ENCODE results near the gene FZR1.
A peak's percentile ranks its signal among the peaks of the same experiment; 100 is the strongest.

Gene FZR1

DNA sequence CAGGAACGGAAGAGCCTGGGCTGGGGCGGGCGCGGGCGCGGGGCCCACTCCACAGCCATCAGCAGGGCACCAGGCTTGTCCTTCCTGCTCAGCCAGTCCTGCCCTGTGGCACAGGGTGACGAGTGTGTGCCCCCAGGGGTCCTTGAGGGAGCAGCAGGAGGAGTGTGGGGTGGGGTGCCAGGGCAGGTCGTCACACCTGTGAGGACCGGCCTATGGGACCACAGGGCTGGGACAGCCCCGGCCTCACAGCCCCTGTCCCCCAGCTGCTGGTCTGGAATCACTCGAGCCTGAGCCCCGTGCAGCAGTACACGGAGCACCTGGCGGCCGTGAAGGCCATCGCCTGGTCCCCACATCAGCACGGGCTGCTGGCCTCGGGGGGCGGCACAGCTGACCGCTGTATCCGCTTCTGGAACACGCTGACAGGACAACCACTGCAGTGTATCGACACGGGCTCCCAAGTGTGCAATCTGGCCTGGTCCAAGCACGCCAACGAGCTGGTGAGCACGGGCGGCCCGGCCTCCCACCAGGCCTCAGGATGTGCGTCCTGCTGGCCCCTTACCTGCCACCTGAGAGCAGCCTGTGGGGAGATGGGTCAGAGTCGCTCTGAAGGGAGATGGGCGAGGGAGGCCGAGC is 26.2 kb downstream of the FZR1 start:
- DNase-seq = no peak

DNA sequence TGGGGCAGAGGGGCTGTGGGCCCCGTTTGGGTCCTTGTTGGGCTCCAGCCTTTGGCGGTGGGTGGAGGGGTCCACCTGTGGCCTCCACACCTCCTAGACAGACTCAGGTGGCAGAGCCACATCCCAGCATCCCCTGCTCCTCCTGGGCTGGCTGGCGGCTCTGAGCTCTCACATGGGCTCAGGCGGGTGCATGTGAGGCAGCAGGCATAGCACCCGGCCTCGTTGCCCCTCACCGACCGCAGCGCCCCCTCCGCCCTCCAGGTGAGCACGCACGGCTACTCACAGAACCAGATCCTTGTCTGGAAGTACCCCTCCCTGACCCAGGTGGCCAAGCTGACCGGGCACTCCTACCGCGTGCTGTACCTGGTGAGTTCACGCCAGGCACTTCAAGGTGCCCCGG is 26.9 kb downstream of the FZR1 start:
- DNase-seq = no peak

DNA sequence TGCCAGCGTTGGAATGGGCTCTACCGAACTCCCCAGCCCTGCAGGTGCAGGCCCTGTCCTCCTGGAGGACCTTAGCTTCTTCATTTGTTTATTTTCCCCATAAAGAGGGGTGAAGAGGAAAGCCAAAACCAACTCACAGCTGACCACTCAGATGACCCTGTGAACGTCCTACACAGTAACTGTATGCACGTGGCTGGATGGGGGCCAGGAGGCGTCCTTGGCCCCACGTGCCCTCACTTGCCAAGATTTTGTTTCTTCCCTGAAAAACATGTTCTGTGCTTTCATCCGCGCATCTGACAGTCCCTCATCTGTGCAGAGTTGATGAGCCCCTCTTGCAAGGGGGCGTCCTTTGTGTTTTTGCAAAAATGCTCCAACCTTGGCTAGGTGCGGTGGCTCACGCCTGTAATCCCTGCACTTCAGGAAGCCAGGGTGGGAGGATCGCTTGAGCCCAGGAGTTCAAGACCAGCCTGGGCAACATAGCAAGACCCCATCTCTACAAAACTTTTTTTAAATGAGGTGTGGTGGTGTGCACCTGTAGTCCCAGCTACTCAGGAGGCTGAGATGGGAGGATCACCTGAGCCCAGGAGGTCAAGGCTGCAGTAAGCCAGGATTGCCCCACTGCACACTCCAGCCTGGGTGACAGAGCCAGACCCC is 27.6 kb downstream of the FZR1 start:
- DNase-seq = no peak

GRCh38 chr19:3534375-3535234 is 28.5 kb downstream of the FZR1 start:
- DNase-seq = no peak

GRCh38 chr19:3535235-3535535 is 29.1 kb downstream of the FZR1 start:
- no peak for DNase-seq

DNA sequence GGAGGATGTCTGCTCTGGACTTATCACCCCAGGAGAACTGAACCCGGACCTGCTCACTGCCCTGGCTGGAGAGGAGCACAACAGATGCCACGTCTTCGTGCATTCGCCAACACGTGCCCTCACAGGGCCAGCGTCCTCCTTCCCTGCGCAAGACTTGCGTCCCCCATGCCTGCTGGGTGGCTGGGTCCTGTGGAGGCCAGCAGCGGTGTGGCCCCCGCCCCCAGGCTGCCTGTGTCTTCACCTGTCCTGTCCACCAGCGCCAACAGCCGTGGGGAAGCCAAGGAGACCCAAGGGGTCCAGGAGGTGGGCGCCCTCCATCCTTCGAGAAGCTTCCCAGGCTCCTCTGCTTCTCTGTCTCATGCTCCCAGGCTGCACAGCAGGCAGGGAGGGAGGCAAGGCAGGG is 29.5 kb downstream of the FZR1 start:
- no peak for DNase-seq

GRCh38 chr19:3535981-3536380 is 29.9 kb downstream of the FZR1 start:
- DNase-seq = no peak

GRCh38 chr19:3536429-3537100 is 30.5 kb downstream of the FZR1 start:
- no peak for DNase-seq

DNA sequence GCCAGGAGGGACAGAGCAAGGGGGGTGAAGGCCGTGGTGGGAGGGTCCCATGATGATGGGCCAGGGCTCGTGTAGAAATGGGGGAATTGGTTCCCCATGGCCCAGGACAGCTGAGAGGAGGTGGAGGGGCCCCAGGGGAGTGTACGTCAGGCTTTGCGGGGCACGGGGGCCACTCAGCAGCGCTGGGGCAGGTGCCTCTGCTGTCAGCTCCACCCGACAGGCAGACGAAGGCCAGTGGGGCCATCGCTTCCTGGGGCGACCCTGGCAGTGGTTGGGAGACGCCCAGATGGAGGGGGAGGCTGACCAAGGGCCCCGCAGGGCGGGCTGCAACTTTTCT is 31.0 kb downstream of the FZR1 start:
- no peak for DNase-seq

GRCh38 chr19:3537438-3538240 is 31.5 kb downstream of the FZR1 start:
- DNase-seq = no peak

GRCh38 chr19:3538258-3538929 is 32.3 kb downstream of the FZR1 start:
- no peak for DNase-seq

GRCh38 chr19:3538965-3539755 is 33.0 kb downstream of the FZR1 start, which contains the start of gene TEKTIP1:
TEKTIP1 (plus strand) TSS chr19:3539174; CDS start chr19:3539178, 4 bp downstream.
- DNase-seq = peak in 1 of 3 experiments; percentile 31

GRCh38 chr19:3539756-3540118 is 33.6 kb downstream of the FZR1 start:
- no peak for DNase-seq

- no peak for DNase-seq
These were observed 37.3 kb downstream of the FZR1 start for GRCh38 chr19:3543150-3544057.

DNA sequence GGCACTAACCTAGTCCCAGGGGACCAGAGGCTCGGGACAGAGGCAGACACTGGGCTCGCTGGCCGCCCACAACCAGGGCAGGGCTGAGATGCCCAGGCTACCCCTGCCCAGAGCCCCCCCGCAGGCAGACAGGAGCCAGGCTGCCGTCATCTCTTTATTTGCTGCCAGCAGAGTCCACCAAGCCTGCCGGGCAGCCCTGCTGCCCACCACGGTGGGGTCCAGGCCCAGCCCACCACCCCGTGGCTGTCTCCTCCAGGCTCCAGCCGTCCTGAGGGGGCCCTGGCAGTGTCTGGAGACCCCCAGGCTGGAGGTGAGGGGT is 37.9 kb downstream of the FZR1 start:
- DNase-seq = no peak

- DNase-seq = peak; percentile 42 to 65 (median 43)
These were observed 38.9 kb downstream of the FZR1 start for GRCh38 chr19:3544742-3545668.

DNA sequence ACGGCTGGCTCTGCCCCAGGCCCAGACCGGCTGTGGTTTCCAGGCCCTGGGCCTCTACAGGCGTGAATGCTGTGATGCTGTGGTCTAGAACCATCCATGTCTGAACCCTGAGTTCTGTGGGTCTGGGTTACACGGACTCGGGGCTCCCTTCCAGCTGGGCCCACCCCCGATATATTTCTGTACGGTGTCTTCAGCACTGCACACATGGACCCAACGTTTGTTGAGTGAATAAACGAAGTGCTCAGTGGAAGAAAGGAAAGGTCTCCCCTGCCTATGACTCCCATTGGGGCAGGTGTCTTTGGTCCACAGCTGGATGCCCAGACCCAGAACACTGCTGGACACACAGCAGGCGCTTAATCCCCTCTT is 39.5 kb downstream of the FZR1 start:
- DNase-seq = no peak

GRCh38 chr19:3546119-3546518 is 40.0 kb downstream of the FZR1 start:
- no peak for DNase-seq

GRCh38 chr19:3547301-3547731 is 41.2 kb downstream of the FZR1 start:
- DNase-seq = no peak

All from NCI-H1417 (cell line).